HG02588 (cell line): Measurements from ENCODE around the gene TUBGCP5.
A peak's percentile ranks its signal among the peaks of the same experiment; 100 is the strongest.

Source experiments
- ATAC-seq: cut with Tn5 transposase; IDR thresholded peaks from one replicate; pipeline ENCODE4 v1.9.1; 2021; ENCODE audit warnings: mild to moderate bottlenecking, moderate library complexity; ENCODE audit not compliant: unreplicated experiment

TUBGCP5 gene

DNA sequence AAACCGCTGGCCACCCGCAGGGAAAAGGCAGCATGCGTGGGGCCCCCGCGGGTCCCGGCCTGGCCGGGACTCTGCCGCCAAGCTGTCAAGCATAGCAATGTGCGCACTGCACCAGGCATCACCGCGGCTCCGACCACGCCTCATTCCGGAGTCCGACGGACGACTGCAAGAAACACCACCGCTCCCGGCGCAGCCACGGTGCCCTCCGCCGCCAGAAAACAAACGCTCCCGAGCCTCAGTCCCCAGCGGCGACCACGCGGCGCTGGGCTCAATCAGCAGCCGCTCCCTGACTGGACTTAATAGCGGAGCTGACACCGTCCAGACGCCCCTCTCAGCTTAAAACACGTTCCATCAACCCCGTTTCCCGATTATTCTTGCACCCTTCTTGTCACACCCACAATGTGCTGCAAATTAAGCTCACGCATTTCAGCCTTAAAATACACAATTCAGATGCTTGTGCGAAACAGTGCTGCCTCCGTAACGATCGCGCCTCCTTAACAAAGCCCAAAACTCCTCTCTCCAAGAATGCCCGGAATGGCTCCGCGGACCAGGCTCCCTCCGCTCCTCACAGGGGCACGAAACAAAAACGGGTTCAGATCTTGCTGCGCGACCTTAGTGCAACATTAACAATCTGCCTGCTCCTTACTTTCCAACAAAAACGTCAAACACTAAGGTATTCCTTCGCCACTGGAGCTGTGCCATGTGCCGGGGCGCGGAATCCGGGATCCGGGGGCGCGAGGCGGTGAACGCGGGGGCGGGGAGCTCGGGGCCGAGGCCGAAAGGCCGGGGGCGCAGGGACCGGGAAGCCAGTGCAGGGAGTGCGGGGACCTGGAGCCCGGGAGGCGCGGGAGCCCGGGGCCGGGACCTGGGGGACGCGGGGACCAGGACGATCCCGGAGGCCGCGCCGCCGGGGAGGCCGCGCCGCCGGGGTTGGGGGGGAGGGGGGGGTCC, 59.9 kb downstream of the TUBGCP5 start:
- ATAC-seq: peak; percentile 55

DNA sequence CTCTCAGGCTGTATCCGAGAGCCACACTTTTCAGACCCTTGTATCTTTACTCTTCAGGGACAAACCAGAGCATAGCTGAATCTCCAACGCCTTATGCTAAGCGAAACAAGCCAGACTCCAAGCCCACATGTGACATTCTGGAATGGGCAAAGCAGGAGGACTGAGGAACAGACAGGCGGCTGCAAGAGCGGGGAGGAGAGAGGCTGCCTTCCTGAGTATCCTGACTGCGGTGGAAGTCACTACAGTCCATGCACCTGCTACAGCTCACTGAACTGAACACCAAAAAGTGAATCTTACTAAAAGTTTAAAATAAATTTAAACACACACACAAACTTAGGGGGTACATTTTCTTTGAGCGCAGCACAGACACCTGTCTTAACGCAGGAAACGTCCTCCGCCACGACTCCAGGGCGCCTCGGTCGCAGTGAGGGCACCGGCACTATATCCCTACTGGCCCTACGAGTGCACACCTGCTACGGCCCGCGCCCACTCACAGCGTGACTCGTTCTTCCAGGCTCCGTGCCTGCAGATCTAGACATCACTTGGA, 60.6 kb downstream of the TUBGCP5 start:
- peak; percentile 25 for ATAC-seq

DNA sequence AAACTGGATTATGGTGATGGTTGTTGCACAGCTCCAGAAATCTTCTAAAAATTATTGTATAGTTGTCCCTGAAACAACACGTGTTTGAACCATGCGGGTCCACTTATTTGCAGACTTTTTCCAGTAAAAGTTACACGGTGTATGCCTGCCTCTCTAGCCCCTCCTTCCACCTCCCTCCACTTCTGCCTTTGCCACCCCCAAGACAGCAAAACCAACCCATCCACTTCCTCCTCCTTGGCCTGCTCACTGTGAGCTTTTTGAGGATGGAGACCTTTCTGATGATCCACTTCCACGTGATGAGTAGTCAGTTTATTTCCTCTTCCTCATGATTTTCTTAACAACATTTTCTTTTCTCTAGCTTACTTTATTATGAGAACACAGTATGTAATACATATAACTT, 64.6 kb downstream of the TUBGCP5 start:
- no peak for ATAC-seq

DNA sequence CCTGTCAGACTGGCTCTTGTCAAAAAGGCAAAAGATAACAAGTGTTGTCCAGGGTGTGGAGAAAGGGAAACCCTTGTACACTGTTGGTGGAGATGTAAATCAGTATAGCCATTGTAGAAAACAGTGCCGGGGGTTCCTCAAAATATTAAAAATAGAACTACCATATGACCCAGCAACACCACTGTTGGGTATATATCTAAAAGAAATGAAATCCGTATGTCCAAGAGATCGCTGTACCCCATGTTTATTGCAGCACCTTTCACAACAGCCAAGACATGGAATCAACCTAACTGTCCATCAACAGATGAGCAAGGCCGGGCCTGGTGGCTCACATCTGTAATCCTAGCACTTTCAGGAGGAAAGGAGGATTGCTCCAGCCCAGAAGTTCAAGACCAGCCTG, 65.4 kb downstream of the TUBGCP5 start:
- ATAC-seq: no peak

DNA sequence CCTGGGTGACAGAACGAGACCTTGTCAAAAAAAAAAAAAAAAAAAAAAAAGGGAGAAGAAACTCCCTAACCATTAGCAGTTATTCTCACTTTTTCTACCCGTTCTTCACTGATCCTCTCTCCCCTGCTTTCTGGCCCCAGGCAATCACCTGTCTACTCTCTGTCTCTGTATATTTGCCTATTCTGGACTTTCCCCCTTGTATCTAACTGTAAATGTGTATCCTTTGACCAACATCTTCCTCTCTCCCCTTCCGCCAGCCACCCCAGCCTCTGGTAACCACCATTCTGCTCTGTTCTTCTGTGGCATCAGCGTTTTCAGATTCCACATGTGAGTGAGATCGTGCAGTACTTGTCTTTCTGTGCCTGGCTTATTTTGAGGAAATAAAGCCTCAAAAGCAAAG, 66.1 kb downstream of the TUBGCP5 start:
- ATAC-seq: no peak

DNA sequence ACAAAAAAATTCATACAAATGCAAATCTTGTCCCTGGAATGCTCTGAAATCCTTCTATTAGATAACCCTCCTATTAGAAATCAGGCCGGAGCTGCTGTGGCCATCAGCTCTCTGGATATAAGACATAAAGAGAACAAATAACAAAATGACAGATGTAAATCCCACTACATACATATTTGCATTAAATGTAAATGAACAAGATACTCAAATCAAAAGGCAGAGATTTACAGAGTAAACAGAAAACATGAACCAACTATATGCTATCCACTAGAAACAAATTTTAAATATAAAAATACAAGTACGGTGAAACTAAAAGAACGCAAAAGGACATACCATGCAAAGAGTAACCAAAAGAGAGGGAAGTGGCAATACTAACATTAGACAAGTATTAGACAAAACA, 69.9 kb downstream of the TUBGCP5 start:
- no peak for ATAC-seq

DNA sequence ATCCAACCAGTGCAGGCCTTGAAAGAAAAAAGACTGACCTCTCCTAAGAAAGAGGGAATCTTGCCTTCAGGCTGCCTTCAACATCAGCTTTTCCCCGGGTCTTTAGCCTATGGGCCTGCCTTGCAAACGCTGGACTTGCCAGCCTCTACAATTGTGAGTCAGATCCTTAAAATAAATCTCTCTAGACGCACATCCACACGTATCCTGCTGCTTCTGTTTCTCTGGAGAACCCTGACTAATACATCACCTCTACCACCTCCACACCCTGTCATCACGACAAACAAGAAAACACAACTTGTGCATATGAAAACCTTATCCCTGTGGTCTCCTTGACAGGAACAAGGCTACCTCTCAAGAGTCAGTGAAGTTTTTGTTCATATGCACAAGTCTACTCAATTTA, 71.0 kb downstream of the TUBGCP5 start:
- no peak for ATAC-seq

DNA sequence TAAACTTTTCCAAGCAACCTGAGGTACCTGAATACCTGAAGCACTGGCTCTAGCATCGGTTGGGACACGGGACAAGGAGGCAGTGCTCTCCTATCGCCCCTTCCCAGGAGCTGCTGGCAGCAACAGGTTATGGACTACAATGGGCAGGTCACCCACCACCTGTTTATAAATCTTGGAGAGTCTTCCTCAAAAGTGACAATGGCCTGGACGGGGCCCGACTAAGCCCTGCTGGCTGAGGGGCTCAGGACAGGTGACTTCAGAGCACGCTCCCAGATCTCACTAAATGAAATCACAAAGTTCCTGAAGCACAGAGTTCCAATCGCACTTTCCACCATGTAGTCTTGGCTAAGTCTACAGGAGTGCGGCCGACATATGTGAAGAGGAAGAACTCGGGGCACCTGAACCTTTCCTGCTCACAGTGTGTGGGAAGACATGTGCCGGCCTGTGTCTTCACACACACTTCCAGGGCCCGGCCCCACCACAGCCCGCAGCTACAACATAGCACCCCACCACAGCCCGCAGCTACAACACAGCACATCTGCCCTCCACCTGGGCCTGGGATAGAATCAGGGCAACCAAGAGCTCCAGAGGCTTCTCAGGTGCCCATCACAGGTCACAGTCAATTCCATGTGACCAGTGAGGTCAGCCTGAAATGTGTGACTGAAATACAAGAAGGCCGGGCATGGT, 72.1 kb downstream of the TUBGCP5 start:
- ATAC-seq: no peak

DNA sequence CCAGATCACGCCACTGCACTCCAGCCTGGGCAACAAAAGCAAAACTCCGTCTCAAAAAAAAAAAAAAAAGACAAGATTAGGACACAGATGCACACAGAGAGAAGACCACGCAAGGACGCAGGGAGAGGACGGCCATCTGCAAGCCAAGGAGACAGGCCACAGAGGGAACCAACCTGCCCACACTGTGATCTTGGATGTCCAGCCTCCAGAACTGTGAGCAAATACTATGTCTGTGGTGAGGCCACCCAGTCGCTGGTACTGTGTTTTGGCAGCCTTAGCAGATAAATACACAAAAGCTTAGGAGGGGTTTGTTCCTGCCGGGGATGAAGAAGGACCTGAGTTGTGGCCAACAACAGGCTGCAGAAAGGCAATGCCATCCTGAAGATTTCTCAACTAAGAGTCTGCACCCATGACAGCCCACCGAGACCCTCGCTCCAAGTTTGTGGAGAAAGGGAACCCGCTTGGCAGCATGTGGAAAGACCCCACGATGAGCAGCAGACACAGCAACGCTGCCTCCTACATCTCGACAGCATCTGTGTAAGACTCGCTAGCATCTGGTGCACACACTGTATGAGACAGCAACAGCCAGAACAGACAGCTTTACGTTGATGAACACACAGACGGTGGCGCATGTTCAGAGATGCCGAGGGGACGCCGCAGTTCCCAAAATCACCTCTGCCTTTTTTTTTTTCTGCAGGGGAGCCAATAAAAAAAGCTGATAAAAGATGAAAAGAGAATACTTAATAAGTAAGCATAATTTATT, 72.9 kb downstream of the TUBGCP5 start:
- ATAC-seq: no peak

DNA sequence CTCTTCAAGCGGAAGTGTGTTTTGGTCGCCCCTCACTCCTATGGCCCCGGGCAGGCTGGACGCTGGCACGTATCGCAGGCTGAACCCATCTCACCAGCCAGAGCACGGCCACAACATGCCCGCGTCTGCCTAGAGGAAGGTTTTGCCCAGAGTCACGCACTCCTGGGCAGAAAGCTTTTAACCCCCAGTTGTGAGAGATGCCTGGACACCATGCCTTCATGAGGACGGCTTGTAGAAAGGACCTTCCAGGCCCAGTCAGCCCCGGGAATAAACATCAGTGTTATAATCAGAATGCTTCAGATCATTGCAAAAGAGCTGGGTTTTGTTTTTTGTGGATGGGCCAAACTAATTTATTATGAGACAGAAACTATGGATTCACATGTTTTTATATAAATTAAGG, 75.7 kb downstream of the TUBGCP5 start:
- no peak for ATAC-seq

DNA sequence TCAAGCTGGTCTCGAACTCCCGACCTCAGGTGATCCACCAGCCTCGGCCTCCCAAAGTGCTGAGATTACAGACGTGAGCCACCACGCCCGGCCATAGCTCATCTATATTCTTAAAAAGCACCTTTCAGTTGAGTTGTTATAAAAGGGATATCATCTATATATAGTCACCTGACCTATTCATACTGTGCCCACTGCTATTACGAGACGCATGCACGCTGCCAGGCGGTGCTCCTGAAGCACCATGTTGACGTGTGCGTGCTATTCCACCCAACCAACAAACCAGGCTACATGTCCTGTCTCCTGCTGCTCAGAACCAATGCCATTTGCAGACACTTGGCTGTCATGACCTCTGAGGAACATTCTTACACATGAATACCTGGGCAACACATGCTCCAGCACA, 76.8 kb downstream of the TUBGCP5 start:
- no peak for ATAC-seq

DNA sequence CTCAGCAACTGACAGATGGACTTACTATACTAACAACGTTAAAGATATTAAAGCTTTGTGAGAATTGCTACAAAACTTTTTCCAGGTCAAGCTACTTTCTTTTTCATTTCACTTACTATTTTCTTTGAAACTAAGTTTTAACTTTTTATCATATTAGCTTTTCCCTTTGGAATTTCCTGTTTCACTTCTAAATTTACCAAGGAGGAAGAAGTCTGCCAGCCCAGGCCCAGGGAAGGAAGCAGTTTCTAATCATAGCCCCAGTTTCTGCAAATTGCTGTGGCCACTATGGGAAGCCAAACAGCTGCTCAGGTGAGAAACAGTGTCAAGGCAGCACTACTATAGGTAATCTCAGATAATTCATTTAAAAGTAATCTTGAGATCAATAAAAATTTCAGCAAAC, 77.6 kb downstream of the TUBGCP5 start:
- no peak for ATAC-seq

DNA sequence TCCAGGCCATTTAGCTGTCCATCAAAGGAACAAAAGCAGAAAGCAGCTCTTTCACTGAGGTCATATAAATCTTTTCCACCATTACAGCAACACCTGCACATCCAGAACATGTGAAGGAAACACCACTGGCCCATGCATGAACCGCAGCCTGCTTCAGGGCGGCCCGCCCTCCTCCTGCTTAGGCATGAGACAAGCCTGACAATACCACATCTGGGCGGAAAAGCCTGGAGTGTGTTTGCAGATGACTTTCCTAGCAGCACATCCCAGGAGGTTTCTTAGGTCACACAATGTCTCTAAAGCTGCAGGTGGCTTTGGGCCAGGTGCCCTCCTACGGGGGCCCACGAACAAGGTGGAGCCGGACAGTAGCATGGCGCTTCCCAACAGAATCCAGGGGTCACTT, 78.8 kb downstream of the TUBGCP5 start:
- no peak for ATAC-seq

DNA sequence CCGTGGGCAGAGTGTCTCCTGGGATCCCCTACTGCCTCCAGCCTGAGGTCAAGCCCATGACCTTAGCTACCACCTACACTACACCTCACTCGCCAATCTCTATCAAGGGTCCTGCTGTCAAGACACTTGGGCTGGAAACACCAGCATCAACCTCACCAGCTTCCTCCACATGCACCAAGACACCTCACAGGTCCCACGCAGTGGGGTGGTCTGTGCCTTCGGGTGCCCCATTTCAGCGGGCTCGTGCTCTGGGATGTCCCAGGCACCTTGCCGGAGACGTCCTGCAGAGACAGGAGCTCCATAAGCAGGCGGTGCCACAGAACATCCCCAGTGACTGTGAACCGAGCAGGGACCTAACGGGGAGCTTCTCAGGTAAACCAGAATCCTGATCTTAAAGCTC, 79.2 kb downstream of the TUBGCP5 start:
- no peak for ATAC-seq

DNA sequence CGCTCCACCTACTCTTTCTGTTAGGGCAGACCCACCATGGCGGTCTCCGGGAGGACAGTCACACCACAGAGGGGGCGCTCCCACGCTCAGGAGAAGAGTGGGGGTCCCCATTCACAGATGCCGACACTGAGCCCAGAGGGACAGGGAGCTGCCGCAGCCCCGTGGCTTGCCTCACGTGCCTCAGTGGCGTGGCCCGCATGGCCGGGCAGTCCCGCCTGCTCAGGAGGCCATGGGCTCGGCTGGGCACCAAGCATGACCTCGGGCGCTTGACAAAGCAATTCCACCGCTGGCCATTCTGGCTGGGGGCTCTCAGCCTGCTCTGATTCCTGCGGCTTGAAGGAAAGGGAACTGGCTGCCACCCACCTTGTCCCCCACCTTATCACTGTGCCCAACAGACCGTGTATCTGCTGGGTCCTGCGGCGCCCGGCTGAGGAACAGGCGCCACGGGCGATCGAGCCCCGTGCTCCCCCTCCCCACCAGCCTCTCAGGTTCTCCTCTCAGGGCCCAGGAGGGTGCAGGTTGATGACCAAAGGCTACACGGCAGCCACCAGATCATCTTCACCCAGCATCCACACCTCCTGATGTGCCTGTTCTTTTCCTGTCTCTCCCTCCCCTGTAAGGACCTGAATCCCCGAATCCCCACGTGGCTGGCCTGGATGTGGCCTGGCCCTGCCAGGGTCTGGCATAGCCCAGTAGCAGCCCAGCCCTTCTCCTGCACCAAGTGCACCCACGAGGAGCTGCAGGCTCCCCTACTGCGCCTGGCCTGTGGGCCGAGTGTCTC, 79.9 kb downstream of the TUBGCP5 start:
- no peak for ATAC-seq

DNA sequence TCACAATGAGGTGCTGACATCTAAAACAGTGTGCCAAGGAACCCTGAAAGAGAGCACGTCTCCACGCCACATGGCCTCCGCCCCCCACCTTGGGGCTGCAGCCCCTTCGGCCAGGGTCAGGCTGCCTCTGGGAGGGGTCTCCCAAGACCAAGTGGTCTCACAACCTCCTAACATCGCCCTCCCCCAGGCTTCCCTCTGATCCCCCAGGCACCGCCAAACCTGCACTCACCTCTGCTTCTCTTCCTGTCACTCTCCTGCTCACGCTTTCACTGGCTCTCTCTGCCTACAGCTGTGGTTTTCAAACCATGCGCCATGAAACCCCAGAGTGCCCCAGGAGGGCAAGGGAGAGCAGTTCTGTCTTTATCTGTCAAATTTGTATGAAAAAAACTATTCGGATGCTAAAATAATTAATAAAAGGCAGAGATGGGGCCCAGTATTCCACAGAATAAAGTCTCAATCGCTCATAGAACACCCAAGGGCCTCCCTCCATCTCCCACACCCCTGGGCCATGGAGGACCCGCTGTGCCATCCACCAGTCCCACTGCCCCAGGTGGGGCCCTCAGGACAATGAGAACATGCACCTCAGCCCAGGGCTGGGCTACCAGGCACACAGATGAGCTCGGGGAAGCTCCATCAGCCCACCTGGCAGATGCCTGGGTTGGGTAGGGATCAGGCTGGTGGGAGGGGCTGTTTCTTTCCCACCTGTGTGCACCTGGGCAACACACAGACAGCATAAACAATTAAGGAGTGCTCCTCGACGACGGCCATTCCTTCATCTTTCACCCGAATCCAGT, 80.7 kb downstream of the TUBGCP5 start:
- no peak for ATAC-seq

DNA sequence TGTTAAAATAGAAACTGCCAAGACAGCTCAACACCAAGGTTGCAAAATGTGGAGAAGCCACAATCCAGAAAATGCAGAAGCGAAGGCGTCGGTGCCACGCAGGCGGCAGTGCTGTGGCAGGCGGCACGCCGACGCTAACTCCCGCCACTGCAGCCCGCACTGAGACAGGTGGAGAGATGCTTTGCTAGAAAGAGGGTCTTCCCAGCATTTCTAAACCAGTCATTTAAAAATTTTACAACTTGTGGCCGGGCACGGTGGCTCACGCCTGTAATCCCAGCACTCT, 82.5 kb downstream of the TUBGCP5 start:
- ATAC-seq: no peak

DNA sequence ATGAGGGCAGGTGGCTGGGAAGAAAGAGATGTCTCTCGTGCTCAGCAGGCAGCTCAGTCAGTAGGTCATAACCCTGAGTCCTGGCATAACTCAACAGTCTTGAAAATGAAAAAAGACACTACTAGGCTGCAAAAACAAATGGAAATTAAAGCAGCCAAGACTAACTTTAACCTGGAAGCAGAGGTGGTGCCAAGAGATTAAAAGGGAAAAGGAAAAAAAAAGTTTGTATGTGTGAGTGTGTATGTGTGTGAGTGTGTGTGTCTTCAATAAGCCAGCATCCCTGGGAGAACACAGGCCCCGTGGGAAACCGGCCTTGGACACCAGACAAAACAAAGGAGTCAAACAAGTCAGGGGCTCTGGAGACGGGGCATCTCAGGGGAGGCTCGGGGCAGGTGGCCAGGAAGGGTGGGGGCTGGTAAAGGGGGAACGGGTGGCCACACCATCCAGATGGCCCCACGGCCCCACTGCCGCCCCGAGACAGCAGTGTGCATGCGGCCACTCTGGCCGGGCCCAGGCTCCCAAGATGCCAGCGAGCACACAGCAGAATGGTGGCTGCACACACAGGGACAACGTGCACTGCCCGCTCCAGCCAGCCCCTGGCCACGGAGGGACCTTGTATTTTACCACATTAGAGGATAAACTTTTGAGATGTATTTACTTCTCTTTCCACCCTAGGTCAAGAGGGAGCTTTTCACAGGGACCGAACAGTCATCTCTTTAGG, 83.0 kb downstream of the TUBGCP5 start:
- ATAC-seq: no peak

DNA sequence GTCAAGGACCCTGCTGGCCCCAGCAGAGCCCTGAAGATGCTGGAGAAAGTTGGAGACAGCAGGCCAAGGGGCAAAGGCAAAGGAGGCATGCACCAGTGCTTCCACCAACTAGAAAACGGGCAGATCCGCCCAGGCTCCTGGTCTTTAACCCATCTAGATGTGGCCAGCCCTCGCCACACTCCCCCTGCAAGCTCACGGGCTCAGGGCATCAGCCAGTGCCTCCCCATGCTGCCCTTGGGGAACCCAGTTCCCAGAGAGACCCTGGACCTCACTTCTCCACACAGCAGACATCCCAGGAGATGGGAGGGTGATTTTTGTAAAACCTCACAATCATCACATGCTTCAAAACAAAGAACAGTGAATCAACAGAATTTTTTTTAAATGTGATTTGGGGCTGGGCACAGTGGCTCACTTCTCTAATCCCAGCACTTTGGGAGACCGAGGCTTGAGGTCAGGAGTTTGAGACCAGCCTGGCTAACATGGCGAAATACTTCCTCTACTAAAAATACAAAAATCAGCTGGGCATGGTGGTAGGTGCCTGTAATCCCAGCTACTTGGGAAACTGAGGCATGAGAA, 83.7 kb downstream of the TUBGCP5 start:
- no peak for ATAC-seq
